ENCODE results near the gene PDE6A.

The PDE6A gene

GRCh38 chr5:149924486-149924885 is 20.1 kb downstream of the PDE6A start:
- no peak for DNase-seq

DNA sequence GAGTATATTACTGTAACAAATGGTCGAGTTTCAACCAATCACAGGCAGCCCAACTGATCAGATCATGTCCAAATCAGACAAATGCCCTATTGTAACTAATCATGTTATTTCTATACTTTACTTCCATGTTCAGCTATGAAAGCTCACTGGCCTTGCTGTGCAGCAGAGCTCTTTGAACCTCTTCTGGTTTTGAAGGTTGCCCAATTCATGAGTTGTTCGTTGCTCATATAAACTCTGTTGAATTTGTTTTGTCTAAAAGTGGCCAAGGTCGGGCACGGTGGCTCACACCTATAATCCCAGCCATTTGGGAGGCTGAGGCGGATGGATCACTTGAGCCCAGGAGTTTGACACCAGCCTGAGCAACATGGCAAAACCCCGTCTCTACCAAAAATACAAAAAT is 21.6 kb downstream of the PDE6A start:
- DNase-seq: no peak

DNA sequence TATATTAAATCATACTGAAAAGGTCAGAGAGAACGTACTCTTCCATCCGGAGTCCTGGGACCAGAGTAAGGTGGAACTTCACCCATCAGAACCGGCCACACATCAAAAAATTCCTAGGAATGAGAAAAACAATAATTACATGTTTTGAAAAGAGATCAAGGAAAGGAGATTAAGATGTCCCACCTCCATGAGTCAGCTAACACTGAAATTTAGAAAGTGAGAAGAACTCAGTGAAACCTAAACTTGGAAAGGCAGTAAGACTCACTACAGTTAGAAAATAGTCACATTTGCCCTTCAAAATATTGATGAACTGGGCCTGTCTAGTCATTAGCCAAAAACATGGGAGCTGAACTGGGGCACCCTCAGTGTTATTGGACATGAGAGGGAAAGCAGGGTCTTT is 23.0 kb downstream of the PDE6A start:
- DNase-seq: no peak

GRCh38 chr5:149917073-149917676 is 27.4 kb downstream of the PDE6A start:
- no peak for DNase-seq

DNA sequence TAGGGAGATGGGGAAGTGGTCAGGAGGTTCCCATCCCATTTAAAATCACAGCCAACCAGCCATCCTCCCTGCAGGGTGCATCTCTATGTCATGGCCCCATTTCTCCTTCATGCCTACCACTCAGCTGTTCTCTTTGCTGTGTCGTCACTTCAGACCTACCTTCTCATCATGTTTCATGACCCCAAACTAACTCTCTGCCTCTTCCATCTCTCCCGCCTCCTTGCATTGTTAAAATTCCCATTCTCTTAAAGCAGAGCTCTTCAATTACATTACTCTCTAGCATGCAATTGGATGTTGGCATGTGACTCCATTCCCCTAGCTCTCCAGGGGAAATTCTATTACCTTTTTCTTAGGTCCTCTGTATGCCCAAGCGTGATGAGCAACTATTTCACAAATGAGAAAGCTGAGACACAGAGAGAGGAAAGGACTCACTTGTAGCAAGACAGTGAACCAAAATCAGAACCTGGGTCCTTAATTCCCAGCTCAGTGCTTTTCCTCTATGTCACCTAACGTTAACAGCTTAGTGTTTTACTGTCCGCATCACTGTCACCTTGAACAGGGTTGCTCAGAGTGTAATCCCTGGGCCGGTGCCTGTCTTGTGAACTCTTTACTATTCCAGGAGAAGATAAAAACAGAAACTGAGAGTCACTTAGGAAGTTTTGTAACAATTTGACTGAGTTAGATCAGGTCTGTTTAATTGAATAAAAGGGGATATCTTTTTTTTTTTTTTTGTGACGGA is 28.1 kb downstream of the PDE6A start:
- DNase-seq: no peak

- DNase-seq: no peak
These were observed 29.0 kb downstream of the PDE6A start for GRCh38 chr5:149915392-149916260.

- no peak for DNase-seq
These were observed 30.9 kb downstream of the PDE6A start for GRCh38 chr5:149913436-149914419.

- DNase-seq: no peak
These were observed 32.2 kb downstream of the PDE6A start for GRCh38 chr5:149912226-149912871.

GRCh38 chr5:149911031-149911430 is 33.6 kb downstream of the PDE6A start:
- no peak for DNase-seq

- no peak for DNase-seq
These were observed 36.8 kb downstream of the PDE6A start for GRCh38 chr5:149907828-149908227.

- DNase-seq: no peak
These were observed 39.6 kb downstream of the PDE6A start for GRCh38 chr5:149904977-149905376.

- no peak for DNase-seq
These were observed 40.2 kb downstream of the PDE6A start for GRCh38 chr5:149904293-149904886.

DNA sequence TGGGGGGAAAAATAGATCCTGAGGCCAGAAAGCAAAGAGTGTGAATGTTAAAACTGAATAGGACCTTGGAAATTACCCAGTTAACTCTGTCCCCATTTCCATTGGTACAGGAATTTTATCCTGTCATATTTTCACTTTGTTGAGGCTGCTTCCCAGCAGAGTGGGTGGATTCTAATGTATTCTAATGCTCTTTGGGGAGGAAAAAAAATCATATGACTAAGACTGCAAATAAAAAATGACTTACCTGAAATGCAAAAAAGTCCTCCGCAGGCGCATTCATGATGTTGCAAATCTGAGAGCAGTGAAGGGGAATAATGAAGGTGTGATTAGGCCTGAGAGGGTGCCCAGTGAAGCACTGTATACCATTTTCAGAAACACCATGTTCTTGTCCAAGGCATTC is 41.2 kb downstream of the PDE6A start:
- no peak for DNase-seq

DNA sequence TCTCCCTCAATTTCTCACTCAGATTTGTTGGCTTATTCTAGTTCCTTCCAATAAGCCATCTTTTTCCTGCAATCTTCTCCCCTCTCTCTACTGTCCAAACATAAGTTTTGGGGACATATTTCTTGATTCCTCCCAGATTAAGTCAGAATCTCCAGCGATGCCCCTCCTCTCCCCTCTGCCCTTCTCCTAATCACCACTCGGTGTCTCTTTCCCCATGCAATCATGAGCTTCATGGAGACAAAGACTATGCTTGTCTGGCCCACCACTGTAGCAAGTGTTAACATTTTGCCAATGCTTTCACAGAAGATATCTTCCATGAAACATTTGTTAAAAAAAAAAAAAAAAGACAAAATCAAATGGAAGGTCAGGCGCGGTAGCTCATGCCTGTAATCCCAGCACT is 42.4 kb downstream of the PDE6A start:
- no peak for DNase-seq

DNA sequence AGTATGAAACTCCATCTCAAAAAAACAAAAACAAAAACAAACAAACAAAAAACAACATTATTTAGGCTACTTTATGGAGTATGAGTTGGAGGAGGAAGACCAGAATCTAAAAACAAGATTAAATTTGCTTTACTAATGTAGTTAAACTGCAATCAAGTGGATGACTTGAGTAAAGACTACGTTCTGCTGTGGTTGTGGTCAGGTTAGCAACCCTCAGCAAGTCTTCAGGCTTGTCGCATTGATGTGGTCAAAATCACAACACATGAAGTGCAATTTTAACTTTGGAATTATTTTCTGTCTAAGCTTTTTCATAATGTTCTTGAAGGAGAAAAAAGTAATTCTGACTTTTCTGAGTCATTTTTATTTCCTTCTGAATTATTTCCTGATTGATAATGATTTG is 43.1 kb downstream of the PDE6A start:
- DNase-seq: no peak

GRCh38 chr5:149900390-149900789 is 44.2 kb downstream of the PDE6A start:
- DNase-seq: no peak

DNA sequence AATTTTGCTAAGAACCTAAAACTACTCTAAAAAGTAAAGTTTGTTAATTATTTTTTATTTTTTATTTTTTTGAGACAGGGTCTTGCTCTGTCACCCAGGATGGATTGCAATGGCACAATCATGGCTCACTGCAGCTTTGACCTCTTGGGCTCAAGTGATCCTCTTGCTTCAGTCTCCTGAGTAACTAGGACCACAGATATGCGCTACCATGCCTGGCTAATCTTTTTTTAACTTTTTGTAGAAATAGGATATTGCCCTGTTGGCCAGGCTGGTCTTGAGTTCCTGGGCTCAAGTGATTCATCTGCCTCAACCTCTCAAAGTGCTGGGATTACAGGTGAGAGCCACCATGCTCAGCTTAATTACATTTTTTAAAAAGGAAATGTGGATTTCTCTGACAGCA is 45.8 kb downstream of the PDE6A start:
- no peak for DNase-seq

DNA sequence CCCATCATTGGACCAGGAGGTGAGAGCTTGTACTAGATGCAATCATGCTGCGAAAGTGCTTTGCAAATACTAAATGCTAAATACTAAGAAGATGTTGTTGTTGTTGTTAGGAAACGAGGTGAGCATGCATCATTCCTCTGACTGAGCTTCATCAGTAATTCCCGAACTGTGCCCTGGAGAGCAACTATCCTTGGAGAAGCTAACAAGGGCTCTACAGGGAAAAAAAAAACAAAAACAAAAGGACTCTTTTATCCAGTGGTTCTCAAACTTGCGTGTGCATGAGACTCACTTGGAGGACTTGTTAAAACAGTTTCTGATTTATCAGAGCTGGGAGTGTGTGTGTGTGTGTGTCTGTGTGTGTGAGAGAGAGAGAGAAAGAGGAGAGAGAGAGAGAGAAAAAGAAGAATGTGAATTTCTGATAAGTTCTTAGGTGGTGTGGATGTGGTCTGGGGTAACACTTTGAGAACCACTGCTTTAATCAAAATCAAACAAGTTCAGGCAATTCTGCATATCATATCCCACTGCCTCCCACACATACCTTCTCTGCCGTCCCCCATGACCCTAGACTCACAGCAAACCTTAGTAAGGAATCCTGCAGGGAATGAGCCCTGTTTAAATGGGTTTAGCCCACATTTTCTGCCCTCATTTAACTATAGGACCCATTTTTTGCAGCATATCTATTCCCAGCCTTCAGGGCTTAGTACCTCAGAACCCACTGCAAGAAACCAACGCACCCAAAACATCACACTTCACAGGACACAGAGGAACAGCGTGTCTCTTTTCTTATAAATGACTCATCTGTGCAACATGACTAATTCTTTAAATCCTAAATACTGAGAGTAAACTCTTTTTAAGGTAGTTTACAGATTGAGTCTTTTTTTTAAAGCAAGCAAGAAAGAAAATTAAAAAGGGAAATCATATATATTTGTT is 48.9 kb downstream of the PDE6A start:
- no peak for DNase-seq

DNA sequence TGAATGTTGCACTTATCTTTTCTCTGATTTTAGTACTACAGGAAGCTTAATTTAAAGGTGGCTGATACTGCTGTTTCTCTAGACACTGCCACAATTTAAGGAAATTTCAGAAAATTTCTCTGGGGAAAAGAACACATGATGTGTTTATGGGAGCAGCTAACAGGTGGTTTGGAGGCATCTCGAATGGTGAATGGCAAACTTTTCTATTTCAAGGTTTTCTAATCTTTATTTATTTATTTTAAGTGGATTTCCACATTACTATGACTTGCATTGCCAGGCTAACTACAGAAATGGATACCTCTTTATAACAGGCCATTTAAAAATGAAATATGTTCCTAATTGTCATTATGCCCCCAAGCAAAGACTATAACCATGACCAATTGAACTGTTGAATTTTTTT is 50.4 kb downstream of the PDE6A start:
- DNase-seq: no peak

GRCh38 chr5:149893403-149893931 is 51.1 kb downstream of the PDE6A start:
- DNase-seq: no peak

Measured in NCI-H510A treated with DMSO at 0.1 percent for 48 hours (cell line).